Measurements from ENCODE around the gene SMARCA1.
"Not testable (repeated sequence)": the region's sequence is repeated elsewhere in the genome, so short reads cannot be mapped to it uniquely, and the experiment has no call there.

The SMARCA1 gene

GRCh38 chrX:129523079-129523911 is at the start of gene SMARCA1:
Gene SMARCA1 (minus strand): TSS chrX:129523490. CDS start chrX:129523370, 120 bp downstream.
- DNase-seq (ENCODE audit: low read depth) = no peak

GRCh38 chrX:129572422-129572821 is 49.1 kb upstream of the SMARCA1 start:
- DNase-seq (ENCODE audit: low read depth) = no peak

GRCh38 chrX:129568349-129568748 is 45.1 kb upstream of the SMARCA1 start:
- no peak for DNase-seq (ENCODE audit: low read depth)

- DNase-seq (ENCODE audit: low read depth) = no peak
These were observed 42.8 kb upstream of the SMARCA1 start for GRCh38 chrX:129566073-129566472.

DNA sequence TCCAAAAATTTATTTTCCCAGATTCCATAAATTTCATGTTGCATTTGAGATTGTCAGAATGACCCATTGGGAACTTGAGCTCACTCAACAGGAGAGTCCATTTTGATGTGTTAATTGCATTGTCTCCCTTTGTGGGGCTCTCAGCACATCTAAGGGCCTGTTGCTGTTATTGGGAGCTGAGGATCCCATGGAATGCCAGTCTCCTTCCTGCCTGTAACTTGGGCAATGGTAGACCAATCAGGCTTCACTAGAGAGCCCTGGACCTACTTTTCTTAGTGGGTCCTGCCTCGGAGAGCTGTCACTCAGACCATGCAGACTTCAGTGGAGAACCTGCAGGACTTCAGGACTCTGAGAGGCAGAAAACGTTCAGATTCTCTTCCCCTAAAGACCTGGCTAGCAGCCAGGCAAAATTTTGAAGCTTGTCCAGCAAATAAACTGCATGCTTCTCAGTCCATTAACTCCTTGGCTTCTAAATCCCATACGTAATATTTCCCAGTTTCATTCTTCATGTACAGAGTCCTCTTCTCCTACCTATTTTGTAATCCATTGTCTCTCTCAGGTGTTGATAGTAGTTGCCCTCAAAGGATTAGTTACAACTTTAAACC is 41.9 kb upstream of the SMARCA1 start:
- DNase-seq (ENCODE audit: low read depth) = no peak

GRCh38 chrX:129564345-129564744 is 41.1 kb upstream of the SMARCA1 start:
- DNase-seq (ENCODE audit: low read depth) = not testable (repeated sequence)

GRCh38 chrX:129561453-129561852 is 38.2 kb upstream of the SMARCA1 start:
- DNase-seq (ENCODE audit: low read depth) = no peak

DNA sequence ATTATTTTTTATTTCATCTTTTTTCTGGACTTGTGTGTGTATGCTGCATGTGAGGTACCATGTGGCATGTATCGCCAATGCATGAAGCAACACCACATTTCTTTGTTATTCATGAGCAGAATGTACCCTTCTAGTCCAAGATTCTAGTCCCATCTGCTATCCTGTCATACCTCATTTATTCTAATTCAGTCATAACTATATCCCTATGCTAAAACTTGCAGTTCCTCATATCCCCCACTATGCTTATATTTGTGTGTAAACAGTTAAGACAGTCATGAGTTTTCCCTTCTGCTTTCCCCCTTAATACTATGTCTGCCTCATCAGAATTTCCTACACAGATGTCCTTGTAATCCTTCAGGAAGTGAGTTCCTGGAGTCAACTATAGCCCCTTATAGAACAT is 36.5 kb upstream of the SMARCA1 start:
- no peak for DNase-seq (ENCODE audit: low read depth)

DNA sequence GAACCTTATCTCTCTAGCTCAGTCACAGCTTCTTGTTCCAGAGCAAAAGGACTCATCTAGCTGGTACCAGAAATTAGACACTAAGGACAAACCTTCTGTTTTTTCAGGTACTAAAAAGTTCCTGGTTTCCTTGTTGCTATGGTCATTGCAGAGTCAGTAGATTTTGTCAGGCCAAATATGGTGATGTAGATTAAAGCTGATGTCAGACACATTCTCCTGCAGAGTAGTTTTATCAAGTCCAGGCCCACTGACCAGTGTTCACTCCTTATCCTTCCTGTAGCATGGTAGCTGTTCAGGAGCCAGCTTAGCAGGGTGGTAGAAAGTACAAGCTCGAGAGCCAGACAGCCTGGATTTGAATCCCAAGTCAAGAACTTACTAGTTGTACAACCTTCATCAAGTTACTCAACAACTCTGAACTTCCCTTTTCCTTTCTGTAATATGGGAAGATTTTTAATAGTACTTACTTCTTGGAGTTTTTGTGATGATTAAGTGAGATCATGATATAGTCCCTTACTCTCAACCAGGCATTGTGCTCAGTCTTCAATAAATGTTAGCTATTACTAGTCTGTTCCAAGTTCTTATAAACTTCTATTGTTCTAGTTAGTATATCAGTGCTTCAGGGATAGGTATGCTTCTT is 34.7 kb upstream of the SMARCA1 start:
- no peak for DNase-seq (ENCODE audit: low read depth)

DNA sequence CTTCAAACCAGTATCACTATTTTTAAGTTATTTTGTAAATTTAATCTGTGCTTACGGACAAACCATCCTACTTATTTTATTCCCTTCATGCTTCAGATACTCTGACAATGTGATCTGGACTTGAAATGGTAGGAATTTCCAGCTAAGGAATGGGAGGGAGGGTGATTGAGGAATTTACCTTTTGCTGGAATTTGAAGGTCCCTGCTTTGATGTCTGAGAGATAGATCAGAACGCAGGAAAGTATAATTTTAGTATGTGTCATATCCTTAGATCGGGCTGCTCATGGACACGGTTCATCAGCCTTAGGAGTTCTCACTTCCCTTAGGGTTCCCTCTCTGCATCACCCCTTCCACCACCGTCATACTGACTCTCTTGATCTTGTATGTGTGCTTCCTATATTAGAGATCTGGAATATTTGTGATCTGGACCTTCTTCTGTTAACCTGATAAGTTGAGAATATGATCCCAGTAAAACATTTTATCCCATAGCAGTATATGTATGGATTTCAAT is 33.6 kb upstream of the SMARCA1 start:
- no peak for DNase-seq (ENCODE audit: low read depth)

DNA sequence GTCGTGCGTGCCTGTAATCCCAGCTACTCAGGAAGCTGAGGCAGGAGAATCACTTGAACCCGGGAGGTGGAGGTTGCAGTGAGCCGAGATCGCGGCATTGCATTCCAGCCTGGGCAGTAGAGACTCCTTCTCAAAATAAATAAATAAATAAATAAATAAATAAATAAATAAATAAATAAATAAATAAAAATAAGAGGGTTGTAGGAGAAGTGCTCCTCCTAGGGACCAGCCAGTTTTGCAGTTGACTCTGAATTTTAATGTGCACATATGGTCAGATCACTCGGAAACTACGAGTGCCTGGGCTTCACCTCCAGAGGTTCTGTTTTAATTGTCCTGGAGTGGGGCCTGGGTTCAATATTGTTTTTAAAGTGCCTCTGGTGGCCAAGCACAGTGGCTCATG is 31.5 kb upstream of the SMARCA1 start:
- DNase-seq (ENCODE audit: low read depth) = not testable (repeated sequence)

- no peak for DNase-seq (ENCODE audit: low read depth)
These were observed 30.5 kb upstream of the SMARCA1 start for GRCh38 chrX:129553619-129554288.

- DNase-seq (ENCODE audit: low read depth) = no peak
These were observed 25.8 kb upstream of the SMARCA1 start for GRCh38 chrX:129549124-129549523.

GRCh38 chrX:129545408-129545807 is 22.1 kb upstream of the SMARCA1 start:
- DNase-seq (ENCODE audit: low read depth) = no peak

GRCh38 chrX:129544780-129545179 is 21.5 kb upstream of the SMARCA1 start:
- DNase-seq (ENCODE audit: low read depth) = no peak

- DNase-seq (ENCODE audit: low read depth) = no peak
These were observed 17.5 kb upstream of the SMARCA1 start for GRCh38 chrX:129540722-129541184.

- DNase-seq (ENCODE audit: low read depth) = peak; percentile 10
These were observed 16.9 kb upstream of the SMARCA1 start, which contains the start of gene OCRL for GRCh38 chrX:129540068-129540653. Gene OCRL (plus strand): TSS chrX:129540259. CDS start chrX:129540440, 181 bp downstream.

DNA sequence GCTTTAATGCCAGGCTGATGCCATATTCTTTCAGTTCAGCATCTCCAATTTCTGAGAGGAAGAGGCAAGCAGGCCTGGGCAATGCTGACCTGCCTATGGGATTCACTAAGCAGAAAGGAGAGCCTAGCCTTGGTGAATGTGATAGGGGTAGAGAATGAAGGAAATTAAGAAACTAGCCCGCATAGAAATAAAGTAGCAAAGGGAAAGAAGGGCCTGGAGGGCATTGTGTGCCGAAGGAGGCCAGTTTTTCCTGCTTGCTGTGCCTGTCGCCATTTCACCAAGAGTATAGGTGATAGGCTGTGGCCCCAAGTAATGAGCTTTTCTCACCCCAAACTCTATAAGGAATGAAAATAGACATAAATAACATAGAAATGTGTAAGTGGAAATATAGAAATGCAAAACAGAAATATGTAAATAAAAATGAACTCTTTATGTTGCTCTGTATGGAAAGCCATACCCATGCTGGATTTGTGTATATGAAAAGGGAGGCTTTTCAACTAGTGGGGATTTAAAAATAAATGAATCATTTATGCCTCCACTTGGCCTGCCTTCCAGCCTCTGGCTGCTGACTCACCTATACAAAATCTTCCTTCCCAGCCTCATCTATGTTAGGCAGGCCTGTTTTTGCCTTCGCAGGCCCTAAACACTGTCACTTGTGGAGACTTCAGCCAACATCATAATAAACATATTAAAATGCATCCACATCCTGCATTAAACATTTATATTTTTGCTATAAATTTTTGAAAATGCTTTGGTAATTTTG is 11.7 kb upstream of the SMARCA1 start:
- no peak for DNase-seq (ENCODE audit: low read depth)

DNA sequence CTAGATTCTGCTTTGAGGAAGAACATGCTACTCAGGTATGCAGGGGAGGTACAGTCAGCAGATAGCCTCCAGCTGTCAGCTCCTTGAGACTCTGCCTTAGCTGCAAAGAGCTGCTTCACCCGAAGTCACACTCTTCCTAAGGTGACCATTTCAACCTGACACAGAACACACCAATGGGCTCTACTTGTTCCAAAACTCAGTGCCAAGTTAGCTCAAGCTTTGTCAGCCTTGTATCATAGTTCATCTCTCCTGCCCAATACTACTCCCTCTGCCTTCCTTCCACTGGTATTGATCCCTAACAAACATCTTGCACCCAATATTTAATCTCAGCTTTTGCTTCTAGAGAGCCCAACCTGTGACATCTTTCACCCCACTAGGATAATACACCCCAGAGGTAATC is 7.8 kb upstream of the SMARCA1 start:
- no peak for DNase-seq (ENCODE audit: low read depth)

GRCh38 chrX:129530410-129530809 is 7.1 kb upstream of the SMARCA1 start:
- no peak for DNase-seq (ENCODE audit: low read depth)

Measured in activated T-helper 1 cell treated with Interleukin-2 at 50 U/mL for 16 hours (primary cell).